AG09309 (cell line): ENCODE measurements around the gene NPC2.

ENCODE experiments used
- DNase-seq: peaks from one replicate; pipeline ENCODE4 v3.0.0-alpha.2; 2010; ENCODE audit warnings: low read depth
- H3K4me3 ChIP-seq: 2 replicates; pipeline ENCODE4 v1.5.1; 2011; ENCODE audit warnings: mild to moderate bottlenecking, low read depth, low read length, moderate library complexity; ENCODE audit not compliant: control insufficient read depth
- TF ChIP-seq, protein P1 (sequence below): IDR thresholded peaks from 2 replicates; pipeline ENCODE4 v1.5.1; 2011; ENCODE audit warnings: mild to moderate bottlenecking, low read depth, low read length, inconsistent platforms; ENCODE audit not compliant: insufficient read depth, control insufficient read depth; ENCODE audit errors: missing control alignments

The NPC2 gene

GRCh38 chr14:74500417-74501134 lies 7.5 kb upstream of the NPC2 start:
- H3K4me3 ChIP-seq = no peak overlapping the region
- DNase-seq = no peak
- TF ChIP-seq, protein P1, sequence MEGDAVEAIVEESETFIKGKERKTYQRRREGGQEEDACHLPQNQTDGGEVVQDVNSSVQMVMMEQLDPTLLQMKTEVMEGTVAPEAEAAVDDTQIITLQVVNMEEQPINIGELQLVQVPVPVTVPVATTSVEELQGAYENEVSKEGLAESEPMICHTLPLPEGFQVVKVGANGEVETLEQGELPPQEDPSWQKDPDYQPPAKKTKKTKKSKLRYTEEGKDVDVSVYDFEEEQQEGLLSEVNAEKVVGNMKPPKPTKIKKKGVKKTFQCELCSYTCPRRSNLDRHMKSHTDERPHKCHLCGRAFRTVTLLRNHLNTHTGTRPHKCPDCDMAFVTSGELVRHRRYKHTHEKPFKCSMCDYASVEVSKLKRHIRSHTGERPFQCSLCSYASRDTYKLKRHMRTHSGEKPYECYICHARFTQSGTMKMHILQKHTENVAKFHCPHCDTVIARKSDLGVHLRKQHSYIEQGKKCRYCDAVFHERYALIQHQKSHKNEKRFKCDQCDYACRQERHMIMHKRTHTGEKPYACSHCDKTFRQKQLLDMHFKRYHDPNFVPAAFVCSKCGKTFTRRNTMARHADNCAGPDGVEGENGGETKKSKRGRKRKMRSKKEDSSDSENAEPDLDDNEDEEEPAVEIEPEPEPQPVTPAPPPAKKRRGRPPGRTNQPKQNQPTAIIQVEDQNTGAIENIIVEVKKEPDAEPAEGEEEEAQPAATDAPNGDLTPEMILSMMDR = no peak

- TF ChIP-seq, protein P1 = no peak
- DNase-seq = no peak
- H3K4me3 ChIP-seq = no peak overlapping the region
These were observed 2.3 kb upstream of the NPC2 start for GRCh38 chr14:74495356-74495755.

DNA sequence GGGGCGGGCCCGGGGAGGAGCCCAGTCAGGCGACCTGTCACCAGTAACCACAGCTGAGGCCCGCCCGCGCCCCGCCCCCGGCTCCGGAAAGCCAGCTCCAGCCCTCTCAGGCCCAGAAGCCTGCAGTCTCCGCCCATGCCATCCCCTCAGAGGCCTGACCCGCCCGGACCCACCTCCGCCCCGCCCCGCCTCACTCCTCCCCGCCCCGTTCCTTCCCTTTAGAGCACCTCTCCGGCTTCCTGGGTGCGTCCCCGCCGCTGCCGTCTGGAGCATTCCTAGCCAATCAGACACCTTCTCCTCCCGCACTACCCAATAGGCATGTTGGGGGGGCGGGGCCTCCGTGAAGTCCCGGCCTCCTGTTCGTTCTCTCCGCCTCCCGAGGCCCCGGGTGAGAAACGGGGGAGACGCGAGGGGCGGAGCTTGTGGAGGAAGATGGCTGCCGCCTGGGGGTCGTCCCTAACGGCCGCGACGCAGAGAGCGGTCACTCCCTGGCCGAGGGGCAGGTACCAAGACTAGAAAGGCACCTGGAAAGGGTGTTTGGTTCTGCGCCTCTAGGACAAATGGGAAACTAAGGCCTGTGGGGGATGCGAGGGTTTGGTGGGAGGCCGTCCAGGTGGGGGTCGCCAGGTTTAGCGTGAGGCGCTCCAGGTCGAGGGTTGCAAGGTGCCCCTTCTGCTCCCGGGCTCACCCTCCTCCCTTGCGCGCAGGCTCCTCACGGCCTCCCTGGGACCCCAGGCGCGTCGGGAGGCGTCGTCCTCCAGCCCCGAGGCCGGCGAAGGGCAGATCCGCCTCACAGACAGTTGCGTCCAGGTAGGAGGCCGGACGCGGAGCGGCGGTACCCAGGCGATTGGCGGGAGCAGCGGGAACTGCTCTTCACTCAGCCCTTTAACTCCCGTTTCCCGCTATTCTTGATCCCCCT lies 497 bp upstream of the NPC2 start, which contains the start of gene ISCA2:
ISCA2 (plus strand) TSS at position 423 of the 919 bp plus-strand sequence; CDS start at position 433, 10 bp downstream.
- H3K4me3 ChIP-seq = peak within 1 kb of the TSS; percentile 75
- TF ChIP-seq, protein P1 = no peak
- peak; percentile 96 for DNase-seq

DNA sequence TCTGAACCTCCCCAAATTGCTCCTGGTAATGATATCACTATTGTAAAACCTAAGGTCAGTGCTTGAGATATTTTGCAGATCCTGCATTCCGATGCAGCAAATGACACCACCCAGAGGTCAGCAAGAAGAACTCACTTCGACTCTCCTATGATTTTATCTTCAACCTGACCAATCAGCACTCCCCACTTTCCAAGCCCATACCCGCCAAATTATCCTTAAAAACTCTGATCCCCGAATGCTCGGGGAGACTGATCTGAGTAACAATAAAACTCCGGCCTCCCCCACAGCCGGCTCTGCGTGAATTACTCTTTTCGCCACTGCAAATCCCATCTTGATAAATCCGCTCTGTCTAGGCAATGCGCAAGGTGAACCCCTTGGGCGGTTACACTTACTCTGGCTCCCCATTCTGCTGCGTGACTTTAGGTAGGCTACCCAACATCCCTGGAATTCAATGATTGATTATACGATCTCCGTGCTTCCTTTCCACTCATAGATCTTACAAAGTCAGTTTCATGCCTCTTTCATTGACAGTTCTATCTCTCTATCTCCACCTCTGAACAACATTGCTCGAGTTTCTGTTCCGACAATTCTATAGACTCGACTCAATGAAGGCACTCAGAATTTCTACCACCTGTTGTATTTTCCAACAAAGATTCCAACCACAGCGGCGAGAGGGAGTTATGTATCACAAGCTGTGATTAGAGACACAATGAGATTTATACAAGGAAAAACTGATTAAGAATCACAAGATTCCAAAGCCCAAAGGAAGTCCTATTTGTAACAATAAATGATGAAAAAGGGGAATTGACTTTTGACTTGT lies 939 bp downstream of the NPC2 start:
- no peak for DNase-seq
- peak overlapping the region; percentile 75 for H3K4me3 ChIP-seq
- TF ChIP-seq, protein P1 = peak; percentile 31

GRCh38 chr14:74490486-74490885 lies 2.6 kb downstream of the NPC2 start:
- TF ChIP-seq, protein P1 = no peak
- DNase-seq = no peak
- H3K4me3 ChIP-seq = no peak overlapping the region
